ENCODE measurements around the gene CFB.

The CFB gene

GRCh38 chr6:31961616-31962015, 15.7 kb downstream of the CFB start:
- peaks cover 75% of the 10 kb centered on the region for H3K36me3 ChIP-seq (ENCODE audit: insufficient read depth, low read length)

GRCh38 chr6:31963921-31964320, 18.0 kb downstream of the CFB start:
- H3K4me3 ChIP-seq (ENCODE audit: low read depth, low read length, poor library complexity, severe bottlenecking), result no peak overlapping the region
- H3K9me3 ChIP-seq (ENCODE audit: low read length), result no peaks in the 10 kb centered on the region
- no peak overlapping the region for H3K4me2 ChIP-seq (ENCODE audit: low read length)
- no peak overlapping the region for H3K9ac ChIP-seq (ENCODE audit: low read length)
- H2AFZ ChIP-seq (ENCODE audit: low read length), result no peak overlapping the region
- peaks cover 12% of the 10 kb centered on the region for H3K4me1 ChIP-seq (ENCODE audit: insufficient read depth, low read length, severe bottlenecking)
- peaks cover 8% of the 10 kb centered on the region; the same call in 1 of the 2 replicates for H3K79me2 ChIP-seq (ENCODE audit: insufficient read depth, low read length)
- no peaks in the 10 kb centered on the region for H3F3A ChIP-seq (ENCODE audit: insufficient read depth, low read length)
- no peaks in the 10 kb centered on the region for H3K9me2 ChIP-seq (ENCODE audit: low read depth, low read length)
- peaks cover 89% of the 10 kb centered on the region for H3K36me3 ChIP-seq (ENCODE audit: insufficient read depth, low read length)
- H3K27me3 ChIP-seq (ENCODE audit: insufficient read depth, low read length), result no peaks in the 10 kb centered on the region
- no peak overlapping the region for H3K27ac ChIP-seq (ENCODE audit: low read depth, low read length, poor library complexity, severe bottlenecking)
- H4K20me1 ChIP-seq (ENCODE audit: insufficient read depth, low read length), result no peaks in the 10 kb centered on the region
- TF ChIP-seq CTCF (IDR thresholded peaks at IDR 0.05; ENCODE audit: low read length) (no peak), EZH2 (IDR thresholded peaks at IDR 0.05; ENCODE audit: borderline replicate concordance, low read length) (no peak)

More at GRCh38 chr6:31961616-31962015, 15.7 kb downstream of the CFB start:
- Histone ChIP-seq H2AFZ (ENCODE audit: low read length) (no peak overlapping the region), H3K4me2 (ENCODE audit: low read length) (no peak overlapping the region), H3K4me3 (ENCODE audit: low read depth, low read length, poor library complexity, severe bottlenecking) (no peak overlapping the region), H3K9ac (ENCODE audit: low read length) (no peak overlapping the region), H4K20me1 (ENCODE audit: insufficient read depth, low read length) (no peaks in the 10 kb centered on the region), H3K9me3 (ENCODE audit: low read length) (no peaks in the 10 kb centered on the region), H3K27me3 (ENCODE audit: insufficient read depth, low read length) (no peaks in the 10 kb centered on the region), H3K79me2 (ENCODE audit: insufficient read depth, low read length) (peaks cover 8% of the 10 kb centered on the region; the same call in 1 of the 2 replicates), H3K9me2 (ENCODE audit: low read depth, low read length) (no peaks in the 10 kb centered on the region), H3K27ac (ENCODE audit: low read depth, low read length, poor library complexity, severe bottlenecking) (no peak overlapping the region), H3K4me1 (ENCODE audit: insufficient read depth, low read length, severe bottlenecking) (peaks cover 24% of the 10 kb centered on the region), H3F3A (ENCODE audit: insufficient read depth, low read length) (no peaks in the 10 kb centered on the region)
- TF ChIP-seq EZH2 (IDR thresholded peaks at IDR 0.05; ENCODE audit: borderline replicate concordance, low read length) (no peak), CTCF (IDR thresholded peaks at IDR 0.05; ENCODE audit: low read length) (no peak)

GRCh38 chr6:31965700-31966099, 19.8 kb downstream of the CFB start:
- Histone ChIP-seq H3K4me1 (ENCODE audit: insufficient read depth, low read length, severe bottlenecking) (peaks cover 12% of the 10 kb centered on the region), H3K4me3 (ENCODE audit: low read depth, low read length, poor library complexity, severe bottlenecking) (no peak overlapping the region), H3K79me2 (ENCODE audit: insufficient read depth, low read length) (no peaks in the 10 kb centered on the region), H3K9me2 (ENCODE audit: low read depth, low read length) (no peaks in the 10 kb centered on the region), H3K27me3 (ENCODE audit: insufficient read depth, low read length) (no peaks in the 10 kb centered on the region), H3K36me3 (ENCODE audit: insufficient read depth, low read length) (peaks cover 98% of the 10 kb centered on the region), H3F3A (ENCODE audit: insufficient read depth, low read length) (no peaks in the 10 kb centered on the region), H4K20me1 (ENCODE audit: insufficient read depth, low read length) (no peaks in the 10 kb centered on the region), H2AFZ (ENCODE audit: low read length) (no peak overlapping the region), H3K9ac (ENCODE audit: low read length) (no peak overlapping the region), H3K4me2 (ENCODE audit: low read length) (no peak overlapping the region), H3K9me3 (ENCODE audit: low read length) (no peaks in the 10 kb centered on the region), H3K27ac (ENCODE audit: low read depth, low read length, poor library complexity, severe bottlenecking) (no peak overlapping the region)
- TF ChIP-seq CTCF (IDR thresholded peaks at IDR 0.05; ENCODE audit: low read length), result no peak
- TF ChIP-seq EZH2 (IDR thresholded peaks at IDR 0.05; ENCODE audit: borderline replicate concordance, low read length), result no peak
